GM19193 (cell line): ENCODE results near the gene MST1.

ENCODE experiments used
- POLR2A ChIP-seq: IDR thresholded peaks from 4 replicates; pipeline ENCODE4 v1.6.1; 2011; ENCODE audit not compliant: insufficient read depth, insufficient read length; ENCODE audit errors: extremely low read depth

MST1 gene

DNA sequence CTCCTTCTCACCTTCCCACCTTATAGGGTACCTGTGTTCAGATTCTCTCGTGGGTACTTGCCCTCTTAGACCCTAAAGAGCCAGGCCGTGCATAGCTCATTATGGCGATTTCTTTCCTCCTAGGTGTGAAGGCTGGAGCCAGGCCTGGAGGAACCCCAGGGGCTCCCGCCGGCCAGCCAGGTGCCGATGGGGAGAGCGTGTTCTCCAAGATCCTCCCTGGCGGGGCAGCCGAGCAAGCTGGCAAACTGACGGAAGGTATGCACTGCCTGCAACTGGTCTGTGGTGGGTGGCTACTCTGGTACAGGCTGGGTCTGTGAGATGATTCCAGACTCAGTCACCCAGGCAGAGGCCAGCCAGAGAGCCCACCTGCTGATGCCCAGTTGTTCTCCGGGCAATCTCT, 25.0 kb downstream of the MST1 start:
- no peak for TF ChIP-seq POLR2A

GRCh38 chr3:49663831-49664230, 25.4 kb downstream of the MST1 start:
- TF ChIP-seq POLR2A = no peak

DNA sequence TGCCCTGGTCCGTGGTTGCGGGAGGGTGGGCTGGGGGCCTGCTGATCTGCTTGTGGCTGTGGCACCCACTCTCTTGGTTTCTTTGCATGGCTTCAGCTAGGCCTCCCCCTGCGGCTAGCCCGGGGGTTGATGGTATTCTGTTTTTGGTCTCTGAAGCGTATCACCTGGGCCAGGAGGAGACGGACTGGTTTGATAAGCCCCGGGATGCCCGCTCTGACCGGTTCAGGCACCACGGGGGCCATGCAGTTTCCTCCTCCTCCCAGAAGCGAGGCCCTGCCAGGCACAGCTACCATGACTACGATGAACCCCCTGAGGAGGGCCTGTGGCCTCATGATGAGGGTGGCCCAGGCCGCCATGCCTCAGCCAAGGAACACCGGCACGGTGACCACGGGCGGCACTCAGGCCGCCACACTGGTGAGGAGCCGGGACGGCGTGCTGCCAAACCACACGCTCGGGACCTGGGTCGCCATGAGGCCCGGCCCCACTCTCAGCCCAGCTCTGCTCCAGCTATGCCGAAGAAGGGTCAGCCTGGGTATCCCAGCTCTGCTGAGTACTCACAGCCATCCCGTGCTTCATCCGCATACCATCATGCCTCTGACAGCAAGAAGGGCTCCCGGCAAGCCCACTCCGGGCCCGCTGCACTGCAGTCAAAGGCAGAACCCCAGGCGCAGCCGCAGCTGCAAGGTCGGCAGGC, 26.4 kb downstream of the MST1 start:
- TF ChIP-seq POLR2A = no peak

GRCh38 chr3:49662021-49662420, 27.3 kb downstream of the MST1 start:
- TF ChIP-seq POLR2A = no peak

GRCh38 chr3:49661281-49661680, 28.0 kb downstream of the MST1 start:
- no peak for TF ChIP-seq POLR2A

DNA sequence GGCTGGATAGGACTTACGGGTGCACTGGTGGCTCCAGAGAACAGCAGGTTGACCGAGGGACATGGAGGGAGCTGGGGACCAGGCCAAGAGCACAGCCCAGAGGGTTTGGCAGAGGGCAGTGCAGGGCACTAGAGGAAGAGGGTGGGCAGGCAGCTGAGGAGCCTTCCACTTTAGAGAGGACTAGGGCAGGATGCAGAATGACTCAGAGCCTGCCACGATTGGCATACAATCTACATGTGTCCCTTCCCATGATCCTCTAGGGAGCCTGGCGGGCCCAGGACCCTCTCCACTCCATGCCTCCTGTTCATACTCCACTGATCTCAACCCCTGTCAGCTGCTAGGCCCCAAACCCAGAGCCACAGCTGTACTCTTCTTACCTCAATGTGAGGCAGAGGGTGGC, 29.5 kb downstream of the MST1 start:
- no peak for TF ChIP-seq POLR2A

DNA sequence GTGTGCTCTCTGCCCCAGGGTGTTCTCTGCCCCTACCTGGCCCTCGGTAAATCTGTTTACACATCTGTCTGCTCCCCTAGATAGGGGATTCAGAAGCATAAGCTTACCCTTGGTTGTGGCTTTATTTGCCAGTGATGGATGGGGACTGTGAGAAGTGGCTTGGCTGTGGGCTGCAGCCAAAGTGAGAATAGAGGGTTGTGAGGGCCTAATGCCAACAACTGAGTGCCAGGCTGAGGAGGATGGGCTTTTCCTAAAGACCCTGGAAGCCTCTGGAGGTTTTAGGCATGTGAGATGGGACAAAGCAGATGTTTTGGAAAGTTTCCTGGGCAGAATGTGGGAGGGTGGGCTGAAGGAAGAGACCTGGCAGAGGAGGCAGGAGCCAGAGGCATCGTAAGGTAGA, 30.6 kb downstream of the MST1 start:
- TF ChIP-seq POLR2A = no peak

DNA sequence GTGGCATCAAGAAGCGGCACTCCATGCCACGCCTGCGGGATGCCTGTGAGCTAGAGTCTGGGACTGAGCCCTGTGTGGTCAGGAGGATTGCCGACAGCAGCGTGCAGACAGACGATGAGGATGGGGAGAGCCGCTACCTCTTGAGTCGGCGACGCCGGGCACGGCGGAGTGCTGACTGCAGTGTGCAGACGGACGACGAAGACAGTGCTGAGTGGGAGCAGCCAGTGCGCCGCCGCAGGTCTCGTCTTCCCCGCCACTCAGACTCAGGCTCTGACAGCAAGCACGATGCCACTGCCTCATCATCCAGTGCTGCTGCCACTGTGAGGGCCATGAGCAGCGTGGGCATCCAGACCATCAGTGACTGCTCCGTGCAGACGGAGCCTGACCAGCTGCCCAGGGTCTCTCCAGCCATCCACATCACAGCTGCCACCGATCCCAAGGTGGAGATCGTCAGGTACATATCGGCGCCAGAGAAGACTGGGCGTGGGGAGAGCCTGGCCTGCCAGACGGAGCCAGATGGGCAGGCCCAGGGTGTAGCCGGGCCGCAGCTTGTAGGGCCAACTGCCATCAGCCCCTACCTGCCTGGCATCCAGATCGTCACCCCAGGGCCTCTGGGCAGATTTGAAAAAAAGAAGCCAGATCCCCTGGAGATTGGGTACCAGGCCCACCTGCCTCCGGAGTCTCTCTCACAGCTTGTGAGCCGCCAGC, 31.9 kb downstream of the MST1 start:
- TF ChIP-seq POLR2A = no peak

DNA sequence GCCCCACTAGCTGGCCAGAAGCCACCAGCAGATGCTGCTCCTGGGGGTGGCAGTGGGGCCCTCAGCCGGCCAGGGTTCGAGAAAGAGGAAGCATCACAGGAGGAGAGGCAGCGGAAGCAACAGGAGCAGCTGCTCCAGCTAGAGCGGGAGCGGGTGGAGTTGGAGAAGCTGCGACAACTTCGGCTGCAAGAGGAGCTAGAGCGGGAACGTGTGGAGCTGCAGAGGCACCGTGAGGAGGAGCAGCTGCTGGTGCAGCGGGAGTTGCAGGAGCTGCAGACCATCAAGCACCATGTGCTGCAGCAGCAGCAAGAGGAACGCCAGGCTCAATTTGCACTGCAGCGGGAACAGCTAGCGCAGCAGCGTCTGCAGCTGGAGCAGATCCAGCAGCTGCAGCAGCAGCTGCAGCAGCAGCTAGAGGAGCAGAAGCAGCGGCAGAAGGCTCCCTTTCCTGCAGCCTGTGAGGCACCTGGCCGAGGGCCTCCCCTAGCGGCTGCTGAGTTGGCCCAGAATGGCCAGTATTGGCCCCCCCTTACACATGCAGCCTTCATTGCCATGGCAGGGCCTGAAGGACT, 32.6 kb downstream of the MST1 start:
- TF ChIP-seq POLR2A = no peak

GRCh38 chr3:49655731-49656285, 33.5 kb downstream of the MST1 start:
- no peak for TF ChIP-seq POLR2A

- TF ChIP-seq POLR2A = no peak
Measured at GRCh38 chr3:49654955-49655556, 34.2 kb downstream of the MST1 start.

- no peak for TF ChIP-seq POLR2A
Measured at GRCh38 chr3:49654176-49654825, 35.0 kb downstream of the MST1 start.

DNA sequence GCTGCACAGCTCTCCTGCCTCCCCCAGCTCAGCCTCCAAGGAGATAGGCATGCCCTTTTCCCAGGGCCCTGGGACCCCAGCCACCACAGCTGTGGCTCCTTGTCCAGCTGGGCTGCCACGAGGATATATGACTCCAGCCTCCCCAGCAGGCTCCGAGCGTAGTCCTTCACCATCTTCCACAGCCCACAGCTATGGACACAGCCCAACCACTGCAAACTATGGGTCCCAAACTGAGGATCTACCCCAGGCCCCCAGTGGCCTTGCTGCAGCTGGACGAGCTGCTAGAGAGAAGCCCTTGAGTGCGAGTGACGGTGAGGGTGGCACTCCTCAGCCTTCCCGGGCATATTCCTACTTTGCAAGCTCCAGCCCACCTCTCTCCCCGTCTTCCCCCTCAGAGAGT, 35.7 kb downstream of the MST1 start:
- no peak for TF ChIP-seq POLR2A

GRCh38 chr3:49652903-49653415, 36.3 kb downstream of the MST1 start:
- no peak for TF ChIP-seq POLR2A

- no peak for TF ChIP-seq POLR2A
Measured at GRCh38 chr3:49652218-49652902, 36.9 kb downstream of the MST1 start.

DNA sequence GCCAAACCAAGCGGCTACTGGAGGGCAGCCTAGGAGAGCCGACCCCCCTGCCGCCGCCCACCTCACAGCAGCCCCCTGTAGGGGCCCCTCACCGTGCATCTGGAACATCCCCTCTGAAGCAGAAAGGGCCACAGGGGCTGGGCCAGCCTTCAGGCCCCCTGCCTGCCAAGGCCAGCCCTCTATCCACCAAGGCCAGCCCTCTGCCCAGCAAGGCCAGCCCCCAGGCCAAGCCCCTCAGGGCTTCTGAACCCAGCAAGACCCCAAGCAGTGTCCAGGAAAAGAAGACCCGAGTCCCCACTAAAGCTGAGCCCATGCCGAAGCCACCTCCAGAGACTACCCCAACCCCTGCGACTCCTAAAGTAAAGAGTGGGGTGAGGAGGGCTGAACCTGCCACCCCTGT, 38.6 kb downstream of the MST1 start:
- no peak for TF ChIP-seq POLR2A
